Body of pancreas (tissue), 4 donors: Measurements from ENCODE around the gene COLEC11. TPM values are rescaled to one million over a fixed set of nuclear protein-coding genes. Genes with fewer than 3 reads are reported as not detected.

ENCODE experiments used
- ATAC-seq: fragments of 150-250 bp; one replicate; pipeline ENCODE4 v1.9.1; 2016
- DNase-seq, 4 donors: peaks; one replicate each; pipeline ENCODE4 v3.0.0-alpha.2; 2019
- H3K27ac ChIP-seq, 4 donors: fragments of 200-600 bp; sonication (generic); 1 replicate in 3 of 4; 2 replicates in 1 of 4; pipeline versions ENCODE4 v1.5.1 to v1.6.1; 2016 to 2019; ENCODE audit warnings: mild to moderate bottlenecking in 1 of 4, mixed read lengths in 1 of 4, moderate library complexity in 1 of 4
- H3K27me3 ChIP-seq, 2 donors: fragments of 200-600 bp; sonication (generic); one replicate each; pipeline ENCODE4 v1.6.0; 2016; ENCODE audit warnings: mild to moderate bottlenecking in 1 of 2
- H3K36me3 ChIP-seq, 2 donors: fragments of 200-600 bp; sonication (generic); replicated peaks in 1 of 2; 2 replicates each; pipeline ENCODE4 v1.5.1; 2016; ENCODE audit warnings: low read depth in 2 of 2; ENCODE audit not compliant: insufficient read depth in 1 of 2
- H3K4me1 ChIP-seq: fragments of 200-600 bp; sonication (generic); one replicate; pipeline ENCODE4 v1.6.0; 2016
- H3K4me3 ChIP-seq, 2 donors: fragments of 200-600 bp; sonication (generic); 1 replicate in 1 of 2; 2 replicates in 1 of 2; pipeline ENCODE4 v1.5.1; 2016 to 2019
- H3K9me3 ChIP-seq, 3 donors: fragments of 200-600 bp; sonication (generic); 1 replicate in 2 of 3; 2 replicates in 1 of 3; pipeline ENCODE4 v1.5.1; 2016
- CTCF ChIP-seq, 7 experiments: fragments of 450-650 bp in 4 of 7; fragments of 200-600 bp in 3 of 7; sonication (generic) in 3 of 7; IDR thresholded peaks; one replicate each; pipeline ENCODE4 v1.5.1; 2016 to 2019; ENCODE audit warnings: antibody characterized with exemption in 7 of 7
- POLR2A ChIP-seq, 3 donors: fragments of 450-650 bp; IDR thresholded peaks; one replicate each; pipeline ENCODE4 v1.6.1; 2016; ENCODE audit warnings: antibody characterized with exemption in 3 of 3, mild to moderate bottlenecking in 2 of 3
- WGBS, 2 donors: methylation state at CpG; one replicate each; pipeline ENCODE4 v1.1.5; 2017; 5-methylcytosine and 5-hydroxymethylcytosine counted together
- intact Hi-C: fragments of 100-400 bp; cut with DNase I; formaldehyde crosslinking; loops from one replicate; pipeline ENCODE4 v1.15.1; 2023
- total RNA-seq, 2 donors: library from RNA; depleted of rRNA; stranded (reverse); fragments of >200 nt; gene quantifications; one replicate each; pipeline ENCODE4 v1.1.0, GENCODE V29; 2016

The COLEC11 gene
- total RNA-seq, 2 donors from 2014 or later, result 11.5 to 15.3 TPM

GRCh38 chr2:3651691-3652648 is 57.1 kb downstream of the COLEC11 start:
- Histone ChIP-seq H3K4me3 (no peak overlapping the region), H3K4me1 (peaks cover 13% of the 10 kb centered on the region), H3K9me3 (no peaks in the 10 kb centered on the region), H3K36me3 (no peaks in the 10 kb centered on the region), H3K27me3 (no peaks in the 10 kb centered on the region), H3K27ac (peak overlapping the region in 2 of 4 donors; percentile 49 to 63)
- DNase-seq (peak; percentile 43 to 64 (median 54)), ATAC-seq (peak; percentile 49)
- intact Hi-C loops, result loop anchor here (10.0 kb wide), 1 partner anchor 227 kb away; no protein-coding TSS in a partner anchor
- no peak for TF ChIP-seq POLR2A (IDR thresholded peaks at IDR 0.05)
- no peak for TF ChIP-seq CTCF (IDR thresholded peaks at IDR 0.05)
- 11 to 18% methylated on average over 32 to 45 of the region's 45 CpGs for WGBS, 2 donors

DNA sequence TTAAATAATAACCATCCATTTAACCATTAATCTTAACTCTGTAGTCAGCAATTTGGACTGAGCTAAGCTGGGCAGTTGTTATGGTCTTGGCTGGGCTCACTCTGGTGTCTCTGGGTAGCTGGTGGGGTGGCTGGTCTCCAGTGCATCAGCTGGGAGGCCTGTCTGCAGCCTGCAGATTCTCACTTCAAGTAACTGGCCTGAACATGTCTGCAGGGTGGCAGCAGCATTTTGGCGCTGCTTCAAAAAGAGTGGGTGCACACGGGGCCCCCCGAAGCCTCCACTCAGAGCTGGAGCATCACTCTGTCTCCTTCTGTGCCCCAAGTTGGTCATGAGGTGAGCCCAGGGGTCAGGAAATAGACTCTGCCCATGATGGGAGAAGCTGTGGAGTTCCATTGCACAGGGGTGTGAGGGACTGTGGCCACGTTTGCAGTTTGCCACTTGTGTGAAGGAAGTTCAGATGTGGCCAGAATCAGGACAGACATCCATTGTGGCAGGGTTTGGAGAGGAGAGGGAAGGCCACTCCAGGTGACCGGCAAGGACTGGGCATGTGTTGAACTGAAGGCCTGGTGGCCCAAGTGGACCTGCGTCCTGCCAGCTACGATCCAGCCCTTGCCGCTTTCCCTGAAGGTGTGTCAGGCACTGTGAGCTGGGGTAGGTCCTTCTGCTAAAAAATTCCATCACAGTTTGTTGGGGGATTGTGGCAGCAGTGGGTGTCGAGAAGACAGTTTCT is 58.1 kb downstream of the COLEC11 start:
- WGBS, 2 donors, result 67 to 72% methylated on average over 9 of the region's 9 CpGs
- no peak for DNase-seq

GRCh38 chr2:3654011-3654410 is 59.1 kb downstream of the COLEC11 start:
- no peak for DNase-seq
- no peaks in the 10 kb centered on the region for H3K27me3 ChIP-seq
- WGBS, 2 donors, result 77 to 92% methylated on average over 9 to 10 of the region's 10 CpGs
- TF ChIP-seq CTCF (IDR thresholded peaks at IDR 0.05) (no peak), POLR2A (IDR thresholded peaks at IDR 0.05) (no peak)
- peaks cover 13% of the 10 kb centered on the region for H3K4me1 ChIP-seq
- H3K4me3 ChIP-seq, result no peak overlapping the region
- no peak overlapping the region for H3K27ac ChIP-seq
- intact Hi-C loops, result loop anchor here (10.0 kb wide), 1 partner anchor 229 kb away; no protein-coding TSS in a partner anchor
- no peaks in the 10 kb centered on the region for H3K36me3 ChIP-seq
- no peak for ATAC-seq
- no peaks in the 10 kb centered on the region for H3K9me3 ChIP-seq

More for the DNA sequence above, 58.1 kb downstream of the COLEC11 start:
- Histone ChIP-seq H3K9me3 (no peaks in the 10 kb centered on the region), H3K27ac (no peak overlapping the region), H3K27me3 (no peaks in the 10 kb centered on the region), H3K36me3 (no peaks in the 10 kb centered on the region), H3K4me3 (no peak overlapping the region), H3K4me1 (peaks cover 13% of the 10 kb centered on the region)
- TF ChIP-seq CTCF (IDR thresholded peaks at IDR 0.05) (no peak), POLR2A (IDR thresholded peaks at IDR 0.05) (no peak)
- intact Hi-C loops, result loop anchor here (10.0 kb wide), 1 partner anchor 228 kb away; no protein-coding TSS in a partner anchor
- no peak for ATAC-seq

GRCh38 chr2:3654531-3655225 is 59.8 kb downstream of the COLEC11 start:
- H3K4me1 ChIP-seq, result peaks cover 13% of the 10 kb centered on the region
- H3K27me3 ChIP-seq, result no peaks in the 10 kb centered on the region
- intact Hi-C loops, result loop anchor here (10.0 kb wide), 1 partner anchor 230 kb away; no protein-coding TSS in a partner anchor
- H3K4me3 ChIP-seq, result no peak overlapping the region
- H3K9me3 ChIP-seq, result no peaks in the 10 kb centered on the region
- TF ChIP-seq CTCF (IDR thresholded peaks at IDR 0.05), result no peak
- no peak for TF ChIP-seq POLR2A (IDR thresholded peaks at IDR 0.05)
- no peak for DNase-seq
- no peaks in the 10 kb centered on the region for H3K36me3 ChIP-seq
- ATAC-seq, result no peak
- WGBS, 2 donors, result 58 to 65% methylated on average over 18 to 21 of the region's 21 CpGs
- H3K27ac ChIP-seq, result no peak overlapping the region
